ENCODE results near the gene NCAPH2.

DNA sequence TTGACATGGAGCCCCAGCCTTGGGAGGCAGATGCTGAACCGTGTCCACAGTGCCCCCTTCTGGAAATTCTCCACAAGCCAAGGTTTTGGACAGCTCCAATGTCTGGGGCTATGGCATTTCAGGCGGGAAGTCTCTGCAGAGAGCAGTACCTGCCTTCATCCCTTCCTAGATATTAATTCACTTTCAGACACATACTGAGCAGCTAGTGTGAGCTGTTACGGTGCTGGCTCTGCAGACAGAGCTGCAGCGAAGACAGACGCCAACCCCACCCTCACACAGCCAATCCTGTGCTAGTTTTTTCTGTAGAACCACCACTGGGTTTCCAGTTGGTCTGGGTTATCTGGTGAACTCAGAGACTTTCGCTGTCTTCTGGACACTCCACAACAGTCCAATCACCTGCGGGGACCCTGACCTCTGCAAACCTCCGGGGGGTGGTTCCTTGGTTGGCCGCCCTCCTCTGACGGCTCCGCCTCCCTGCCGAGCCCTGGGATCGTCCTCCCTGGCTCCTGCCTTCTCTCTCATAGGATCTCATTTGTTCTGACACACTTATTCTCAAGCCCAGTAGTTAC lies 9.6 kb upstream of the NCAPH2 start:
- TF ChIP-seq EZH2phosphoT487 (IDR thresholded peaks at IDR 0.05) (no peak), CTCF (IDR thresholded peaks at IDR 0.05) (peak; percentile 75), EZH2 (IDR thresholded peaks at IDR 0.05) (no peak)

All from neural progenitor cell (in vitro differentiated cells).